Lung (tissue), 12 donors: ENCODE data around the gene LRRC40. TPM values are rescaled to one million over a fixed set of nuclear protein-coding genes. Genes with fewer than 3 reads are reported as not detected.
A peak's percentile ranks its signal among the peaks of the same experiment; 100 is the strongest.

Source experiments
- ATAC-seq: fragments of 200-7000 bp; cut with Tn5 transposase; one replicate; pipeline ENCODE4 v1.9.1; 2020; ENCODE audit warnings: moderate number of reproducible peaks; ENCODE audit not compliant: insufficient read depth, low FRiP score
- DNase-seq, 3 donors: peaks; one replicate each; pipeline ENCODE4 v3.0.0-alpha.2; 2013 to 2017
- H3K27ac ChIP-seq, 2 donors: one replicate each; pipeline ENCODE4 v1.5.1; 2013; ENCODE audit warnings: mild to moderate bottlenecking in 2 of 2, moderate library complexity in 2 of 2, control low read depth in 1 of 2, inconsistent platforms in 1 of 2, low read depth in 1 of 2, low read length in 1 of 2
- H3K27me3 ChIP-seq, 3 donors: one replicate each; pipeline ENCODE4 v1.5.1; 2013; ENCODE audit warnings: low read length in 2 of 3; ENCODE audit not compliant: control insufficient read depth in 3 of 3, insufficient read depth in 3 of 3
- H3K36me3 ChIP-seq, 4 donors: one replicate each; pipeline ENCODE4 v1.5.1; 2013; ENCODE audit warnings: low read length in 4 of 4, mild to moderate bottlenecking in 1 of 4, moderate library complexity in 1 of 4; ENCODE audit not compliant: control insufficient read depth in 4 of 4, insufficient read depth in 4 of 4
- H3K4me1 ChIP-seq, 5 donors: one replicate each; pipeline ENCODE4 v1.5.1; 2013; ENCODE audit warnings: low read length in 5 of 5, mild to moderate bottlenecking in 2 of 5, moderate library complexity in 1 of 5; ENCODE audit not compliant: control insufficient read depth in 5 of 5, insufficient read depth in 5 of 5
- H3K4me3 ChIP-seq: one replicate; pipeline ENCODE4 v1.5.1; 2013; ENCODE audit warnings: mild to moderate bottlenecking, control low read depth, moderate library complexity
- H3K9ac ChIP-seq, 2 donors: one replicate each; pipeline ENCODE4 v1.5.1; 2013; ENCODE audit warnings: low read length in 2 of 2, control low read depth in 1 of 2; ENCODE audit not compliant: insufficient read depth in 1 of 2
- H3K9me3 ChIP-seq, 4 donors: one replicate each; pipeline ENCODE4 v1.5.1; 2013; ENCODE audit warnings: low read length in 3 of 4, mild to moderate bottlenecking in 1 of 4, moderate library complexity in 1 of 4; ENCODE audit not compliant: control insufficient read depth in 4 of 4, insufficient read depth in 3 of 4
- WGBS, 2 donors: extraction: QIAGEN DNeasy Blood & Tissue Kit; methylation state at CpG; one replicate each; pipeline ENCODE4 v1.1.7; 2013; 5-methylcytosine and 5-hydroxymethylcytosine counted together
- polyA plus RNA-seq, 2 donors: library from polyadenylated mRNA; stranded (reverse); fragments of 200-250 nt; gene quantifications; one replicate each; pipeline ENCODE4 v1.2.1, GENCODE V29; 2013
- total RNA-seq, 2 donors: library from RNA; depleted of rRNA in 1 of 2; stranded (reverse); fragments of >200 nt in 1 of 2; gene quantifications; one replicate each; pipeline ENCODE4 v1.2.1, GENCODE V29; 2014 to 2021
- TF ChIP-seq, protein P1 (sequence below): IDR thresholded peaks from 2 replicates; pipeline ENCODE4 v1.5.1; 2012; ENCODE audit warnings: mild to moderate bottlenecking; ENCODE audit errors: control extremely low read depth, extremely low read depth
- donor health status: control.
- donor health status: control.
- donor health status: Bipolar disorder and iron deficiency.
- donor health status: healthy.
- donor health status: DM: yes; HTN: yes; CAD: no.

LRRC40 gene
- total and polyA plus RNA-seq, 4 donors = 7.5 to 24.6 (median 10.6) TPM

DNA sequence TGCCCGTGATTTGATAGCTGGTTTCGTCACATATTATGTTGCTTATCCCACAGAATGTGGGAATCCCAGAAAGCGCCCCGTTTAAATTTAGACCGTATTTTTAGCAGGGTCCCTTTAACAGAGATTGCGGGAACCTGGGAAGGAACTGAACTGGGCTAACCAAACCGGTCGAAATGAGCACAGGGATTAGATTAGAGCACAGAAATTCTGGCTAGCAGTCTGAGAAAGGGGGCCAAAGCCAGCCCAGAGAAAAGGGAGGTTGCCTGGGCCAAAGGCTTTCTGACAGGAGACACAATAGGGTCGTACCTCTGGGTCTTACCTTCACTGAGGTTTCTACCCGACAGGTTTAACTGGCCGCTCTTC is 327 bp downstream of the LRRC40 start:
- peaks cover 0 to 27% (median 9%) of the 10 kb centered on the region in 5 donors for H3K4me1 ChIP-seq
- peak overlapping the region; percentile 62 to 92 for H3K27ac ChIP-seq
- no peaks in the 10 kb centered on the region for H3K9me3 ChIP-seq
- ATAC-seq = peak; percentile 34
- peaks cover 0 to 11% (median 5%) of the 10 kb centered on the region in 4 donors for H3K36me3 ChIP-seq
- no peaks in the 10 kb centered on the region for H3K27me3 ChIP-seq
- TF ChIP-seq, protein P1, sequence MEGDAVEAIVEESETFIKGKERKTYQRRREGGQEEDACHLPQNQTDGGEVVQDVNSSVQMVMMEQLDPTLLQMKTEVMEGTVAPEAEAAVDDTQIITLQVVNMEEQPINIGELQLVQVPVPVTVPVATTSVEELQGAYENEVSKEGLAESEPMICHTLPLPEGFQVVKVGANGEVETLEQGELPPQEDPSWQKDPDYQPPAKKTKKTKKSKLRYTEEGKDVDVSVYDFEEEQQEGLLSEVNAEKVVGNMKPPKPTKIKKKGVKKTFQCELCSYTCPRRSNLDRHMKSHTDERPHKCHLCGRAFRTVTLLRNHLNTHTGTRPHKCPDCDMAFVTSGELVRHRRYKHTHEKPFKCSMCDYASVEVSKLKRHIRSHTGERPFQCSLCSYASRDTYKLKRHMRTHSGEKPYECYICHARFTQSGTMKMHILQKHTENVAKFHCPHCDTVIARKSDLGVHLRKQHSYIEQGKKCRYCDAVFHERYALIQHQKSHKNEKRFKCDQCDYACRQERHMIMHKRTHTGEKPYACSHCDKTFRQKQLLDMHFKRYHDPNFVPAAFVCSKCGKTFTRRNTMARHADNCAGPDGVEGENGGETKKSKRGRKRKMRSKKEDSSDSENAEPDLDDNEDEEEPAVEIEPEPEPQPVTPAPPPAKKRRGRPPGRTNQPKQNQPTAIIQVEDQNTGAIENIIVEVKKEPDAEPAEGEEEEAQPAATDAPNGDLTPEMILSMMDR = no peak
- WGBS, 2 donors = 1% methylated on average over 11 of the region's 11 CpGs
- H3K4me3 ChIP-seq = peak overlapping the region; percentile 76
- H3K9ac ChIP-seq = peak overlapping the region; percentile 96 to 99
- peak in 1 of 3 donors; percentile 18 for DNase-seq

DNA sequence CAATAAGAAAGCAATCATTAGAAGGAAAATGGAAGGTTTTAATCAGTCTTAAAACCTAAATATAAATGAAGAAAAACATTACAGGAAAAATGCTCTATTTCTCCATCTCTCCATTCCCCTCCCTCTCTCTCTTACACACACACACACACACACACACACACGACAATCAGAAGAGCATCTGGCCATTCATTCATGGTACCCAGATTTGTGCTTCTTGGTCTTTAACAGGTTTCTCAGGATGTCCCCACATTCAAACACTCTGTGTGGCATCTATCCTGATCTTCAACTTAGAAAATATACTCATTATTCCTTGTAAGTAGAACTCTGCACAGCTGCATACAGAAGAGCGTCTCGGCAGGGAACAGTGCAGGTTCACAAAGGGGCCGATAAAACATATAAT is 779 bp downstream of the LRRC40 start:
- Histone ChIP-seq H3K4me1 (peaks cover 0 to 27% (median 9%) of the 10 kb centered on the region in 5 donors), H3K9ac (peak overlapping the region; percentile 96 to 99), H3K27me3 (no peaks in the 10 kb centered on the region), H3K36me3 (peaks cover 0 to 11% (median 5%) of the 10 kb centered on the region in 4 donors), H3K27ac (peak overlapping the region in 1 of 2 donors; percentile 62), H3K4me3 (peak overlapping the region; percentile 76), H3K9me3 (no peaks in the 10 kb centered on the region)
- DNase-seq (peak in 1 of 3 donors; percentile 24), ATAC-seq (no peak)
- 1 to 2% methylated on average over 4 of the region's 4 CpGs for WGBS, 2 donors
- TF ChIP-seq, protein P1 = no peak

DNA sequence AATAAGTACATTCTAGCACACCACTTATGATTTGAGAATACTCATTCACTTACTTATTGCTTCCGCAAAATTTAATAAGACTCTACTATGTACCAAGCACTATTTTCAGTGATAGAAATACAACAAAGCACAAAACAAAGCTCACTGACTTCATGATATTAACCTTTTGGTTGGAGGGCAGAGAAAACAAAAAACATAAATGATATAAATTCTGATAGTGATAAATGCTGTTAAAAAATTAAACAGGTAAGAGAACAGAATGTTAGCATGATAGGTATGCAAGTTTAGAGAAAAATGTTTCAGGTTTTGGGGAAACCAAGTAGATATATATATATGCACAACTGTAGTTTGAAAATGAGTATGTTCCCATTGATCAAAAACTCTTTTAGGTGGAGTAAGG is 1.2 kb downstream of the LRRC40 start:
- DNase-seq = no peak
- no peak overlapping the region for H3K27ac ChIP-seq
- H3K4me3 ChIP-seq = no peak overlapping the region
- peak overlapping the region in 1 of 2 donors; percentile 99 for H3K9ac ChIP-seq
- no peaks in the 10 kb centered on the region for H3K9me3 ChIP-seq
- 68 to 90% methylated on average over 1 of the region's 1 CpG for WGBS, 2 donors
- H3K27me3 ChIP-seq = no peaks in the 10 kb centered on the region
- H3K36me3 ChIP-seq = peaks cover 0 to 11% (median 5%) of the 10 kb centered on the region in 4 donors
- peaks cover 0 to 27% (median 9%) of the 10 kb centered on the region in 5 donors for H3K4me1 ChIP-seq
- no peak for ATAC-seq
- TF ChIP-seq, protein P1 = no peak
